ACHN (cell line): ENCODE measurements around the gene TTLL5.

ENCODE experiments used
- DNase-seq: peaks from one replicate; pipeline ENCODE4 v3.0.0-alpha.2; 2015
- in situ Hi-C: cut with HindIII; loops from 2 replicates; pipeline ENCODE4 v1.10.0; 2017; ENCODE audit warnings: low sequenced_read_pairs, low pct_ligation_motif_present, low pct_unique_long_range_greater_than_20kb

The TTLL5 gene

GRCh38 chr14:75720116-75720515 is 59.1 kb downstream of the TTLL5 start:
- DNase-seq = no peak
- in situ Hi-C loops = no loop called here

GRCh38 chr14:75720842-75721498 is 59.9 kb downstream of the TTLL5 start:
- in situ Hi-C loops = no loop called here
- no peak for DNase-seq

GRCh38 chr14:75723716-75724115 is 62.7 kb downstream of the TTLL5 start:
- no peak for DNase-seq
- in situ Hi-C loops = no loop called here

- no peak for DNase-seq
- in situ Hi-C loops = no loop called here
Measured at GRCh38 chr14:75724414-75725204, 63.6 kb downstream of the TTLL5 start.

- in situ Hi-C loops = no loop called here
- DNase-seq = no peak
Measured at GRCh38 chr14:75725481-75725880, 64.4 kb downstream of the TTLL5 start.

DNA sequence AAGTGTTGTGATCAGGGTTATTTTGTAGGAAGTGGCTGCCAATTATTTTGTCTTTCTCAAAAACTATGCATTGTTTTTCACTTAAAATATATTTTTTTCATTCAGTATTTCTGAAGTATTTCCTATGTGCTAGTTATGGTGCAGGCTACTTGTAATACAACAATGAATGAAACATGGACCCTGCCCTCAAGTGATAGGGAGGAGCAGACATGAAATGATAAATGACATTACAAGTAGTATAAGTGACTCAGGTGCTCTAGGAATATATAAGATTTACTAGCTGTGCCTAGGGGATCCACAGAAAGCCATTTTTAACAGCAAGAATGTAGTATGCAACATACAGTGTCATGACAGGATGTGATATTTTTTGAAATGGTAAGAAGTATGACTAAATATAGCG is 65.3 kb downstream of the TTLL5 start:
- in situ Hi-C loops = no loop called here
- DNase-seq = no peak

- in situ Hi-C loops = no loop called here
- DNase-seq = peak; percentile 8
Measured at GRCh38 chr14:75727124-75727523, 66.1 kb downstream of the TTLL5 start.

- no peak for DNase-seq
- in situ Hi-C loops = no loop called here
Measured at GRCh38 chr14:75732888-75733287, 71.8 kb downstream of the TTLL5 start.

DNA sequence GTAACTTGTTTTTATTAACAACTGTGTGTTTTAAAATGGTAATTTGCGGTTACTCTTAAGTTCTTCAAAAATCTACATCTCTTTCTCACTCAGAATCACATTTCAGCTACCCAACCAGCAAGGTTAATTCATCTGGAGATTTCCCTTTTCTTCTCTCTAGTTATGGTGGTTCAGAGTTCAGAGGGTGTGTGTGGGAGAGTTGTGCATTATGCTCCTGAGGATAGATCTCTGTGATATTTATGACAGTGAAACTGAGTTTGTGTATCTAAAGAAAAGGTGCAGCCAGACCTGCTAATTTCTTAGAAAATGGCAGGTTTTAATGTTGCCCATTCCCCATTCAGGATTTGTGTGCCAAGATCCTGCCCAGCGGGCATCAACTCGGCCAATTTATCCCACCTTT is 73.8 kb downstream of the TTLL5 start:
- DNase-seq = no peak
- in situ Hi-C loops = no loop called here

- no peak for DNase-seq
- in situ Hi-C loops = no loop called here
Measured at GRCh38 chr14:75736845-75737485, 75.9 kb downstream of the TTLL5 start.

DNA sequence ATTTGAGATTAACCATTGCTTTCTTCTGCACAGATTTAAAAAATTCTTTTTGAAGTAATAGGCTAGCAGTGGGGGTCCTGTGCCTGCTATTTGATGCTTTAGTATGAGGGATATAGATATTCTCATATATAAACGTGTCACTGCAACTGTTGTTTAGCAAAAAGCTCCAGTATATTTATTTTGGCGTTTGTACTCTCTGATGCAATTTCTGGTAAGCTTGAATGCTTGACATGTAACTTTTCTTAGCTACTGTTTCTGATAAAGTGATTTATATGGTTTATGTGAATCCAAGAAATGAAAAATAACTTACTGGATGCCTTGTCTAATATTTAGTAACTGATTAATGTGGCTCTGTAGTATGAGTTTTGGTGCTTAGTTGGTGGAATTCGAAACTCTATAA is 77.1 kb downstream of the TTLL5 start:
- in situ Hi-C loops = no loop called here

GRCh38 chr14:75742867-75743266 is 81.8 kb downstream of the TTLL5 start:
- no peak for DNase-seq
- in situ Hi-C loops = no loop called here

More for the DNA sequence above, 77.1 kb downstream of the TTLL5 start:
- no peak for DNase-seq

- no peak for DNase-seq
- in situ Hi-C loops = no loop called here
Measured at GRCh38 chr14:75747899-75748298, 86.9 kb downstream of the TTLL5 start.

GRCh38 chr14:75748336-75748735 is 87.3 kb downstream of the TTLL5 start:
- no peak for DNase-seq
- in situ Hi-C loops = no loop called here

DNA sequence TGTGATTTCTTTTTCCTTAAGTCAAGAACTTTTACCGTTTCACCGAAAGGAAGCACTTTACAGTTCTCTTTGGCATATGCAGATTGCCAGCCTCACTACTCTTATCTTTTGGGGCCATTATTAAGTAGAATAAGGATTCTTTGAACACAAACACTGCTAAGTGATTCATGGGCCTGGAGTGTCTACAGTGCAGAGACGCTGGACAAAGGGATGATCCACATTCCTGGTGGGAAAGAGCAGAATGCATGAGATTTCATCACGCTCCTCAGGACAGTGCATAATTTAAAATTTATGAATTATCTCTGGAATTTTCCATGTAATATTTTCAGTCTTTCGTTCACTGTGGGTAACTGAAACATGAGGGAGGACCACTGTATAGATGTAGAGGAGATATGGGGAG is 90.2 kb downstream of the TTLL5 start:
- no peak for DNase-seq
- in situ Hi-C loops = no loop called here

DNA sequence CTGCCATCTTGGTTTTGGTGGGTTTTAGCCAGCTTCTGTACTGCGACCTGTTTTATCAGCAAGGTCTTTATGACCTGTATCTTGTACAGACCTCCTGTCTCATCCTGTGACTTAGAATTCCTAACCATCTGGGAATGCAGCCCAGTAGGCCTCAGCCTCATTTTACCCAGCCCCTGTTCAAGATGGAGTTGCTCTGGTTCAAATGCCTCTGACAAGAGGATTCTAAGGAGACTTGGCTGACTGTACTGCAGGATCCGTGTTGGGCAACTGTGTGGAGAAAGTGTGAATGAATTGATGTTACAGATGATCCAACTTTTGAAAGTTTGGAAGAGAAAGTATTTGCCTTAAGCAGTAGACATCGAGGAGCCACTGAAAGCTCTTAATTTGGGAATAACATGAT is 91.0 kb downstream of the TTLL5 start:
- DNase-seq = no peak
- in situ Hi-C loops = no loop called here

DNA sequence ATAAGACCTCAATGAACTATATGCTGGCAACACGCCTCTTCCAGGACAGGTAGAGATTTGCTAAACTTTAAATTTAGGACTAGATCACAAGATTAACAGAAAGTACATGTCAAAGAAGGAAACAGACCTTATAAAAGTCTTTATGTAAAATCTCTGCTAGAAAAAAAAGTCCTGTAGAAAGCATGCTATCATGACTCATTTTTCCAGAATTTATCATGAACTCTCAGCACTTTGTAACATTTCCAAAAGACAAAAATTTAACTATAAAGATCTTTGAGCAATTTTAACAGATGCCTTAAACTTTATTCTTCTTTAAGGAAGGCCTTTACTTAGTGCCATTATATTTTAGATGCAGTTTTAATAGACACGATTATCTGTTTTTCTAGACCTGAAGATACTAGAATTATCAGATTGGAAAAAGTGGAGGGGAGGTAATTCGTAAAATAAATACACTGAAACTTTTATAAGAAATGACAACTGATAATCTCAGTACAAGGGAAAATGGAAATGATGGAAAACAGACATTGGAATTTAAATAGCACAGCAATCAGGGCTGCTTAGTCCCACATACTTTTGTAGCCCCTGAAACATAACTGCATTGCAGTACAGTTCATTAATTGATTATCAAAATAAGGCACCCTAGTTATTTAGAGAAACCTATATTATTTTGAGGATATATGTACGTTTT is 92.0 kb downstream of the TTLL5 start:
- no peak for DNase-seq
- in situ Hi-C loops = no loop called here

DNA sequence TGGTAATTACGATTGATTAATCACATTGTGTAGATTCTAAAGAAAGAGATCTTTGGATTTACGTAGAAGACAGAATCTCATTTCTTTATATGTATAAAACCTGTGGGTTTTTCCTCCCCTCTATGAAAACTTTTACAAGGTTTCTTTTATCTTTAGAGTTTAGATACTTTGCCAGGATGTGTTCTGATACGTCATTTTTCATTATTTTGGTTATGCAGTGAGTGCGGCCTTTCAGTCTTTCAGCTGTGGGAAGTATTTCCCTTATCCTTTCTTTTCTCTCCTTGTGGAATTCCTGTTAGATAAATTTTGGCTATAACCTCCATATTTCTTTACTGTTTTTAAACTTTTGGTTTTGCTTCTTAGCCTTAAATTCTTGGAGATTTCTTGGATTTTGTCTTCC is 92.7 kb downstream of the TTLL5 start:
- in situ Hi-C loops = no loop called here

More for the DNA sequence above, 92.7 kb downstream of the TTLL5 start:
- no peak for DNase-seq
